Cardiac atrium fibroblast (primary cell): ENCODE measurements around the gene RNGTT. TPM values are rescaled to one million over a fixed set of nuclear protein-coding genes. Genes with fewer than 3 reads are reported as not detected.

Experiments
- total RNA-seq: library from RNA; depleted of rRNA; stranded (reverse); fragments of >200 nt; gene quantifications from 2 replicates; pipeline ENCODE4 v1.2.3, GENCODE V29; 2015

The RNGTT gene
- total RNA-seq: 10.5 and 12.8 TPM in 2 replicates

DNA sequence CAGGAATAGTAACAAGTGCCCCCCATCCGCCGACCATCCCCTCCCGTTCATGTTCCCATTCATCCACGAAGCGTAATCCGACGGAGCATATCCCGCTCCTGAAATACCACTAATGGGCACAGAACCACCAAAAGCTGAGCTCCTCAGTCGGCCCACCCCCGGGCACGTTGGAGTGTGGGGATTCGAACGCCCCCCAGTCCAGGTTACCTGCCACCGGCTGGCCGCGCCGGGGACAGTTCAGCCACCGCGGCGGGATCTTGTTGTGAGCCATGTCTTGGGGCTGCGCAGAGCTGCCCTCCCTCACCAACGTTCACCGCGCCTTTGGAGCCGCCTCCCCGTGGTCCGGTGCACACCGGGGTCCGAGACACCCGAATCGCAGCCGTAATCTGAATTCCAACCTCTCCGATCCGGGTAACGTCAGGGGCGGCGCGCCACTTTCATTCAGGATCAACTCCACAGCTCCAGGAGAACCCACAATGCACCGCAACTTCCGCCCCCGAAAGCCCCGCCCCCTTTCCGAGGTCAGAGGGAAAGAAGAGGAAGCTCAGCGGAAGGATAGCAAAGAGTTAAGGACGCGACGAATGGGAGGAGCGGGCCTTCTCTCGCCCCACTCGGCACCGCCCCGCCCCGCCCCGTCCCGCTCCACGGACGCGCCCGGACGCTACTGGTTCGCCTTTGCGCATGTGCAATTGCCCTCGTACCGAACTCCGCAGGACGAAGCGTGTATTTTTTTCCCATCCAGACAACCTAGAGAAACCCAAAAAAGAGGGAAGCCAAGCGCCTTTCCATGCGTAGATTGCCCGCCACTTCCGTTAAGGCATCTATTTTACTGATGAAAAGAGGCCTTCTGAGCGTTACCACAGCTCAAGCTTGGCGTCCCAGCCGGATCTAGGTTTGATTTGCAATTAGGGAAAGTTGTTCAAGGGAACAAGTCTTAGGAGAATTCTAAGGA, at the start of gene RNGTT:
TSS of gene RNGTT (minus strand) at position 480 of the 952 bp plus-strand sequence. CDS start at position 271, 209 bp downstream.

Other genes with a start within 250 kb of the RNGTT start
- 124 and 132 TPM in 2 replicates for gene PNRC1, start 117.1 kb upstream of the RNGTT start, total RNA-seq
- gene SRSF12, start 154.5 kb upstream of the RNGTT start, total RNA-seq: 0.54 and 1.5 TPM in 2 replicates
- 2.0 and 5.7 TPM in 2 replicates for gene PM20D2, start 182.4 kb upstream of the RNGTT start, total RNA-seq